NCI-H2227 (cell line): Measurements from ENCODE around the gene SPACA7.
"Not testable (repeated sequence)": the region's sequence is repeated elsewhere in the genome, so short reads cannot be mapped to it uniquely, and the experiment has no call there.

Source experiments
- DNase-seq: peaks from one replicate; lab custom pipeline; 2025; ENCODE audit not compliant: unreplicated experiment; lab: John Stamatoyannopoulos, UW

The SPACA7 gene

GRCh38 chr13:112416647-112417046, 40.5 kb downstream of the SPACA7 start:
- DNase-seq = no peak

- DNase-seq = no peak
Measured at GRCh38 chr13:112417079-112417478, 40.9 kb downstream of the SPACA7 start.

- DNase-seq = no peak
Measured at GRCh38 chr13:112424098-112424497, 47.9 kb downstream of the SPACA7 start.

- DNase-seq = no peak
Measured at GRCh38 chr13:112428704-112429103, 52.5 kb downstream of the SPACA7 start.

- no peak for DNase-seq
Measured at GRCh38 chr13:112431734-112432133, 55.6 kb downstream of the SPACA7 start.

GRCh38 chr13:112432734-112433133, 56.6 kb downstream of the SPACA7 start:
- DNase-seq = not testable (repeated sequence)

GRCh38 chr13:112433517-112433916, 57.4 kb downstream of the SPACA7 start:
- DNase-seq = not testable (repeated sequence)

GRCh38 chr13:112434032-112434431, 57.9 kb downstream of the SPACA7 start:
- no peak for DNase-seq

GRCh38 chr13:112434937-112435523, 58.9 kb downstream of the SPACA7 start:
- no peak for DNase-seq

GRCh38 chr13:112435973-112436372, 59.8 kb downstream of the SPACA7 start:
- DNase-seq = no peak

- no peak for DNase-seq
Measured at GRCh38 chr13:112438094-112438493, 61.9 kb downstream of the SPACA7 start.

- DNase-seq = no peak
Measured at GRCh38 chr13:112438515-112438914, 62.4 kb downstream of the SPACA7 start.

GRCh38 chr13:112441226-112441625, 65.1 kb downstream of the SPACA7 start:
- DNase-seq = no peak

- no peak for DNase-seq
Measured at GRCh38 chr13:112441779-112442310, 65.7 kb downstream of the SPACA7 start.

- no peak for DNase-seq
Measured at GRCh38 chr13:112442483-112443090, 66.4 kb downstream of the SPACA7 start.

GRCh38 chr13:112443191-112443994, 67.2 kb downstream of the SPACA7 start:
- no peak for DNase-seq

GRCh38 chr13:112443995-112444311, 67.8 kb downstream of the SPACA7 start:
- peak; percentile 77 for DNase-seq

- no peak for DNase-seq
Measured at GRCh38 chr13:112444416-112445399, 68.6 kb downstream of the SPACA7 start.

GRCh38 chr13:112445411-112446271, 69.5 kb downstream of the SPACA7 start:
- DNase-seq = no peak

- no peak for DNase-seq
Measured at GRCh38 chr13:112446347-112446861, 70.2 kb downstream of the SPACA7 start.
